SJCRH30 (cell line): ENCODE data around the gene KDM5B. TPM values are rescaled to one million over a fixed set of nuclear protein-coding genes. Genes with fewer than 3 reads are reported as not detected.

Experiments
- DNase-seq, 2 experiments: peaks; one replicate each; pipeline ENCODE4 v3.0.0-alpha.2; 2015 to 2020
- H3K27ac ChIP-seq: fragments of 250-450 bp; sonication (Bioruptor Pico); 2 replicates; pipeline ENCODE4 v1.5.1; 2020; ENCODE audit warnings: mild to moderate bottlenecking, moderate library complexity
- H3K27me3 ChIP-seq: fragments of 250-450 bp; sonication (Bioruptor Pico); 2 replicates; pipeline ENCODE4 v1.5.1; 2020; ENCODE audit warnings: mild to moderate bottlenecking, moderate library complexity
- H3K36me3 ChIP-seq: fragments of 250-450 bp; sonication (Bioruptor Pico); 2 replicates; pipeline ENCODE4 v1.5.1; 2020; ENCODE audit warnings: mild to moderate bottlenecking, moderate library complexity
- H3K4me1 ChIP-seq: fragments of 250-450 bp; sonication (Bioruptor Pico); 2 replicates; pipeline ENCODE4 v1.5.1; 2020; ENCODE audit warnings: mild to moderate bottlenecking, moderate library complexity
- H3K4me3 ChIP-seq: fragments of 250-450 bp; sonication (Bioruptor Pico); 2 replicates; pipeline ENCODE4 v1.5.1; 2020; ENCODE audit warnings: mild to moderate bottlenecking, moderate library complexity
- H3K9me3 ChIP-seq: fragments of 250-450 bp; sonication (Bioruptor Pico); replicated peaks from 2 replicates; pipeline ENCODE4 v1.5.1; 2020; ENCODE audit warnings: mild to moderate bottlenecking, moderate library complexity
- total RNA-seq: library from RNA; depleted of rRNA; stranded (reverse); fragments of >200 nt; shearing (Covaris generic); gene quantifications from 2 replicates; pipeline ENCODE4 v1.2.3, GENCODE V29; 2014; rRNA removed

KDM5B gene
- total RNA-seq, result 33.7 and 37.0 TPM in 2 replicates

GRCh38 chr1:202807926-202808757 lies at the start of gene KDM5B:
Gene KDM5B, minus strand, starts transcription at chr1:202808421. Its CDS starts 116 bp downstream, at chr1:202808305.
- Histone ChIP-seq H3K4me3 (peak within 1 kb of the TSS; percentile 72), H3K9me3 (no peaks in the 10 kb centered on the region), H3K36me3 (no peaks in the 10 kb centered on the region), H3K27ac (peak within 1 kb of the TSS; percentile 53), H3K27me3 (no peaks in the 10 kb centered on the region; the same call in 1 of the 2 replicates), H3K4me1 (peaks cover 4% of the 10 kb centered on the region; the same call in 1 of the 2 replicates)
- DNase-seq, result peak; percentile 58 to 70

GRCh38 chr1:202857136-202857610 lies 49.0 kb upstream of the KDM5B start:
- no peaks in the 10 kb centered on the region for H3K9me3 ChIP-seq
- H3K27ac ChIP-seq, result no peak overlapping the region
- no peak for DNase-seq
- no peak overlapping the region for H3K4me3 ChIP-seq
- H3K36me3 ChIP-seq, result no peaks in the 10 kb centered on the region
- no peaks in the 10 kb centered on the region for H3K27me3 ChIP-seq
- peaks cover under 1% of the 10 kb centered on the region; the same call in 1 of the 2 replicates for H3K4me1 ChIP-seq

- no peak for DNase-seq
- H3K4me3 ChIP-seq, result no peak overlapping the region
- H3K27ac ChIP-seq, result no peak overlapping the region
- H3K4me1 ChIP-seq, result no peaks in the 10 kb centered on the region
- no peaks in the 10 kb centered on the region for H3K27me3 ChIP-seq
- no peaks in the 10 kb centered on the region for H3K9me3 ChIP-seq
- H3K36me3 ChIP-seq, result no peaks in the 10 kb centered on the region
Measured at GRCh38 chr1:202856014-202856413, 47.8 kb upstream of the KDM5B start.

GRCh38 chr1:202854787-202855186 lies 46.6 kb upstream of the KDM5B start:
- no peak for DNase-seq
- no peaks in the 10 kb centered on the region for H3K36me3 ChIP-seq

GRCh38 chr1:202852163-202852904 lies 44.1 kb upstream of the KDM5B start:
- H3K36me3 ChIP-seq, result no peaks in the 10 kb centered on the region
- DNase-seq, result peak; percentile 56 to 67
- no peaks in the 10 kb centered on the region for H3K4me1 ChIP-seq
- no peak overlapping the region for H3K27ac ChIP-seq
- H3K9me3 ChIP-seq, result no peaks in the 10 kb centered on the region
- H3K4me3 ChIP-seq, result no peak overlapping the region
- no peaks in the 10 kb centered on the region for H3K27me3 ChIP-seq

More at GRCh38 chr1:202854787-202855186, 46.6 kb upstream of the KDM5B start:
- no peaks in the 10 kb centered on the region for H3K27me3 ChIP-seq
- H3K4me1 ChIP-seq, result no peaks in the 10 kb centered on the region
- no peaks in the 10 kb centered on the region for H3K9me3 ChIP-seq
- H3K4me3 ChIP-seq, result no peak overlapping the region
- no peak overlapping the region for H3K27ac ChIP-seq

GRCh38 chr1:202850593-202851362 lies 42.6 kb upstream of the KDM5B start:
- DNase-seq, result no peak
- Histone ChIP-seq H3K4me3 (no peak overlapping the region), H3K27me3 (no peaks in the 10 kb centered on the region), H3K36me3 (no peaks in the 10 kb centered on the region), H3K9me3 (no peaks in the 10 kb centered on the region), H3K27ac (no peak overlapping the region), H3K4me1 (no peaks in the 10 kb centered on the region)

- no peak overlapping the region for H3K4me3 ChIP-seq
- H3K9me3 ChIP-seq, result no peaks in the 10 kb centered on the region
- no peaks in the 10 kb centered on the region for H3K36me3 ChIP-seq
- H3K27ac ChIP-seq, result no peak overlapping the region
- no peak for DNase-seq
- no peaks in the 10 kb centered on the region; the same call in 1 of the 2 replicates for H3K4me1 ChIP-seq
- no peaks in the 10 kb centered on the region for H3K27me3 ChIP-seq
Measured at GRCh38 chr1:202848191-202848542, 39.9 kb upstream of the KDM5B start.

- peak; percentile 38 for DNase-seq
- Histone ChIP-seq H3K27me3 (no peaks in the 10 kb centered on the region), H3K27ac (no peak overlapping the region), H3K4me3 (no peak overlapping the region), H3K4me1 (no peaks in the 10 kb centered on the region; the same call in 1 of the 2 replicates), H3K36me3 (no peaks in the 10 kb centered on the region), H3K9me3 (no peaks in the 10 kb centered on the region)
Measured at GRCh38 chr1:202844935-202845334, 36.7 kb upstream of the KDM5B start.

GRCh38 chr1:202844259-202844658 lies 36.0 kb upstream of the KDM5B start:
- no peak overlapping the region for H3K27ac ChIP-seq
- H3K27me3 ChIP-seq, result no peaks in the 10 kb centered on the region
- DNase-seq, result no peak
- no peak overlapping the region for H3K4me3 ChIP-seq
- H3K4me1 ChIP-seq, result no peaks in the 10 kb centered on the region; the same call in 1 of the 2 replicates
- no peaks in the 10 kb centered on the region for H3K36me3 ChIP-seq
- no peaks in the 10 kb centered on the region for H3K9me3 ChIP-seq

GRCh38 chr1:202843081-202843480 lies 34.9 kb upstream of the KDM5B start:
- Histone ChIP-seq H3K4me3 (no peak overlapping the region), H3K4me1 (no peaks in the 10 kb centered on the region; the same call in 1 of the 2 replicates), H3K27ac (no peak overlapping the region), H3K36me3 (no peaks in the 10 kb centered on the region), H3K9me3 (no peaks in the 10 kb centered on the region), H3K27me3 (no peaks in the 10 kb centered on the region)
- no peak for DNase-seq

GRCh38 chr1:202837746-202838262 lies 29.6 kb upstream of the KDM5B start:
- Histone ChIP-seq H3K27ac (no peak overlapping the region), H3K4me1 (peaks cover 27% of the 10 kb centered on the region), H3K36me3 (no peaks in the 10 kb centered on the region), H3K27me3 (no peaks in the 10 kb centered on the region), H3K4me3 (no peak overlapping the region), H3K9me3 (no peaks in the 10 kb centered on the region)
- DNase-seq, result no peak

- no peaks in the 10 kb centered on the region for H3K9me3 ChIP-seq
- H3K4me3 ChIP-seq, result no peak overlapping the region
- peaks cover 27% of the 10 kb centered on the region for H3K4me1 ChIP-seq
- H3K36me3 ChIP-seq, result no peaks in the 10 kb centered on the region
- H3K27ac ChIP-seq, result peak overlapping the region; percentile 51
- no peaks in the 10 kb centered on the region for H3K27me3 ChIP-seq
- DNase-seq, result no peak
Measured at GRCh38 chr1:202836623-202837403, 28.6 kb upstream of the KDM5B start.

- Histone ChIP-seq H3K4me3 (no peak overlapping the region), H3K4me1 (peaks cover 27% of the 10 kb centered on the region), H3K27me3 (no peaks in the 10 kb centered on the region), H3K9me3 (no peaks in the 10 kb centered on the region), H3K27ac (peak overlapping the region; percentile 51), H3K36me3 (no peaks in the 10 kb centered on the region)
- DNase-seq, result peak; percentile 63 to 76
Measured at GRCh38 chr1:202835548-202836072, 27.4 kb upstream of the KDM5B start.
